Dermis microvascular lymphatic vessel endothelial cell (primary cell): ENCODE measurements around the gene NFATC3. TPM values are rescaled to one million over a fixed set of nuclear protein-coding genes. Genes with fewer than 3 reads are reported as not detected.

Experiments
- DNase-seq, 2 donors: peaks; one replicate each; pipeline versions ENCODE4 v3.0.0 to v3.0.0-alpha.2; 2010; ENCODE audit warnings: low read depth in 2 of 2
- total RNA-seq: library from RNA; depleted of rRNA; stranded (reverse); fragments of >200 nt; gene quantifications from 2 replicates; pipeline ENCODE4 v1.2.1, GENCODE V29; 2014

The NFATC3 gene
- total RNA-seq: 15.7 and 24.9 TPM in 2 replicates

DNA sequence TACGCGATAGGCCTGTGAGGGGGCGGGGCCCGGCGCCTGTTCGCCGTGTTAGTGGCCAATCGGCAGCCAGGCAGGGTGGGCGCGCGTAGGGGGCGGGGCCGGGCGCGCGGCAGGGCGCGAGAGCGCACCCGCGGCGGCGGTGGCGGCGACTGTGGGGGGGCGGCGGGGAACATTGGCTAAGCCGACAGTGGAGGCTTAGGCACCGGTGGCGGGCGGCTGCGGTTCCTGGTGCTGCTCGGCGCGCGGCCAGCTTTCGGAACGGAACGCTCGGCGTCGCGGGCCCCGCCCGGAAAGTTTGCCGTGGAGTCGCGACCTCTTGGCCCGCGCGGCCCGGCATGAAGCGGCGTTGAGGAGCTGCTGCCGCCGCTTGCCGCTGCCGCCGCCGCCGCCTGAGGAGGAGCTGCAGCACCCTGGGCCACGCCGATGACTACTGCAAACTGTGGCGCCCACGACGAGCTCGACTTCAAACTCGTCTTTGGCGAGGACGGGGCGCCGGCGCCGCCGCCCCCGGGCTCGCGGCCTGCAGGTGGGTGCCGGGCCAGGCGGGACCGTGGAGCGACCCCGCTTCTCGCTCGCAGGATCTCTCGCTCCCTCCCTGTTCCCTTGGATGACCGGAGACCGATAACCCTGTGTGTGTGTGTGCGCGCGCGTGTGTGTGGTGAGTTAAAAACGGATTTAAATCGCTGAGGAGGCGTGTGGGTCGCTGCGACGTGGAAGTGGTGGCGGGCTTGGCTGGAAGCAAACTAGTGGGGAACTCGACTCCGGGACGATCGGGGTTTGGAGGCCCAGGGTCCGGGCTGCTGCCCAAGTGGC, at the start of gene NFATC3:
TSS of gene NFATC3 (plus strand) at position 112 of the 813 bp plus-strand sequence. CDS start at position 424, 312 bp downstream.
- peak; percentile 86 to 97 for DNase-seq

DNA sequence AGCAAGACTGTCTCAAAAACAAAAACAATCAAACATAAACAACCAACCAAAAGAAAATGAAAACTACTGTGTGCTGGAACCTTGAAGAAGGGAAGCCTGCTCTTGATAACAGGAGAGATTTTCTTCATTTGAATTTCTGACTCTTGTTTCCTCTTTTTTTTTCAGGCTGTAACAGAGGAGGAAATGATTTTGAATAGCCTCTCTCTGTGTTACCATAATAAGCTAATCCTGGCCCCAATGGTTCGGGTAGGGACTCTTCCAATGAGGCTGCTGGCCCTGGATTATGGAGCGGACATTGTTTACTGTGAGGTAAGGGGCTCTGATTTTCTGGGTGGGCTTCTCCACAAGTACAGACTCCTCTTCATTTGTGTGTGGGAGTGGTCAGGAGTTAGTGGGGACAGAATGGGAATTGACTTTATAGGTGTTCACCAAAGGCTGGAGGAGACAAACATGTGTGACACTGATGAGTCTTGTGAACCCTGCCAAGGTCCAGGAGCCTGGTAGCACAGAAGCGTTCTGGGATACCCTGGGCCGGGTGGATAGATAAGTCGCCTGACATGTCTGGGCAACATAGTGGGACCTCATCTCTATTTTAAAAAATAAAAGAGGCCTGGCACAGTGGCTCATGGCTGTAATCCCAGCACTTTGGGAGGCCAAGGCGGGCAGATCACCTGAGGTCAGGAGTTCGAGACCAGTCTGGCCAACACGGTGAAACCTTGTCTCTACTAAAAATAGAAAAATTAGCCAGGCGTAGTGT, 47.2 kb upstream of the NFATC3 start:
- no peak for DNase-seq

DNA sequence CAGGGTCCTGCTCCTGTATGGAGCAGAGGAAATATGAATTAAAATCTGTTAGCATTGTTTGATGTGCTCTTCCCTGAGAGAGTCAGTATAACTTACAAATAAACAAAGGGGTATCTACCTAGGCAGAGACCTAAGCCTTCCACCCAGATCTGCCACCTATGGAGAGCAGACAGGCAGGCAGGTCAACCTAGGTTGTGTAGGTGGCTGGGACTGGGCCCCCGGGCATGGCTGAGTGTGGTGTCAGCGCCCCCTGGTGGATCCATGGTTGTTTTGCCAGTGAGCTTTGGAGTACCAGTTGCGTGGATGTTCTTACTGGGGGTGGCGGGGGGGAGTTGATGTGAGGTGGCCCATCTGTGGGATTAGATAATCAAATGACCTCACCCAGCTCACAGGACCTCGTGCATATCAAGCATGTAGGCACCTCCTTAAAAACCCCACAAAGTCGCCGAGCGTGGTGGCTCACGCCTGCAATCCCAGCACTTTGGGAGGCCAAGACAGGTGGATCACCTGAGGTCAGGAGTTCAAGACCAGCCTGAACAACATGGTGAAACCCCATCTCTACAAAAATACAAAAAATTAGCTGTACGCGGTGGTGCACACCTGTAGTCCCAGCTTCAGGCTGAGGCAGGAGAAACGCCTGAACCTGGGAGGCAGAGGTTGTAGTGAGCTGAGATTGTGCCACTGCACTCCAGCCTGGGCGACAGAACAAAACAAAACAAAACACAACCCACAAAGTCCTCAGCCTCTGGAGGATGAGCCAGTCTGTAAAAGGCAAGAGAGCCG, 44.5 kb upstream of the NFATC3 start:
- peak; percentile 70 to 81 for DNase-seq

DNA sequence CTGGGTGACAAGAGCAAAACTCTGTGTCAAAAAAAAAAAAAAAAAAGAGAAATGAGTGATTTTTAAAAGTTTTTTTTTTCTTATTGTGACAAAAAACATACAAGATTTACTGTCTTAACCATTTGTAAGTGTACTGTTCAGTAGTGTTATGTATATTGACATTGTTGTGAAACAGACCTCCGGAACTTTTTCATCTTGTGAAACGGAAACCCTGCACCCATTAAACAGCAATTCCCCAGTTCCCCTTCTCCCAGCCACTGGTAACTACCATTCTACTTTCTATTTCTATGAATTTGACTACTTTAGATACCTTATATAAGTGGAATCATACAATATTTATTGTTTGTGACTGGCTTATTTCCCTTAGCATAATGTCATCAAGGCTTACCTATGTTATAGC, 43.4 kb upstream of the NFATC3 start:
- DNase-seq: no peak

DNA sequence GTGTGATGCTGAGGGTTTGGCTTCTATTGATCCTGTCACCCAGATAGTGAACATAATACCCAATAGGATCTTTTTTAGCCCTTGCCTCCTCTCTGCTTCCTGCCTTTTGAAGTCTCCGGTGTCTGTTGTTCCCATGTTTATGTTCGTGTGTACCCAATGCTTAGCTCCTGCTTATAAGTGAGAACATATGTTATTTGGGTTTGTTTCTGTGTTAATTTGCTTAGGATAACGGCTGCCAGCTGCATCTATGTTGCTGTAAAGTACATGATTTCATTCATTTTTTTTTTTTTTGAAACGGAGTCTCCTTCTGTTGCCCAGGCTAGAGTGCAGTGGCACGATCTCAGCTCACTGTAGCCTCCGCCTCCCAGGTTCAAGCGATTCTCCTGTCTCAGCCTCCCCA, 39.1 kb upstream of the NFATC3 start:
- DNase-seq: no peak

DNA sequence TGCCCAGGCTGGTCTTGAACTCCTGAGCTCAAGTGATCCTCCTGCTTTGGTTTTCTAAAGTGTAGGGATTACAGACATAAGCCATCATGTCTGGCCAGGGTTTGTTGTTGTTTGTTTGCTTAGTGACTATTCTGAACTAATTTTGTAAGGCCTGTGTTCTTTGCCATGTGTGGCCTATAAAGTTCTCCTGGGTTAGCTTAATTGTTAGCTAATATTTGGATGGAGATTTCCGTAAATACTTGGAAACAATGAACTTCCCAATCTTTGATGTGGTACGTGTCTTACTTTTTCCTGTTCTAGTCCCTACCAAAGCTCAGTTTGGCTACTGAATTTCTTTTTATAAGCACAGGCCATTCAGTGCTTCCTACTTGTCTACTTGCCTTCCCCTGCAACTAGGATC, 37.2 kb upstream of the NFATC3 start:
- no peak for DNase-seq

DNA sequence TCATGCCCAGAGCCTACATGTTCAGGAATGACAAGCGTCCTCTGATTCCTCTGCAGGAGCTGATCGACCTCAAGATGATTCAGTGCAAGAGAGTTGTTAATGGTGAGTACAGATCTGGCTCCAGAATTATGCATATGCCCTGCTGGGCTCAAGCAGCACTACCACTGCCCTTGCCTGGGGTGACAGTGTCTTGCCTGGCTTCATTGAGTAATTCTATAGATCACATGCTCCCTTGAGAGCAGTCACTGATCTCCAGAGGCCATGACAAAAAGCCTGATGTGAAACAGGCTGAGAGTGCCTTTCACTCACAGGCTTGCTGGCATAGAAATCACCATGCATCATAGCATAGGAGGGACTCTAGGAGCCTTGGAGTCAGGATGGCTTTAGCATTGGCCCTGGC, 35.7 kb upstream of the NFATC3 start:
- no peak for DNase-seq

DNA sequence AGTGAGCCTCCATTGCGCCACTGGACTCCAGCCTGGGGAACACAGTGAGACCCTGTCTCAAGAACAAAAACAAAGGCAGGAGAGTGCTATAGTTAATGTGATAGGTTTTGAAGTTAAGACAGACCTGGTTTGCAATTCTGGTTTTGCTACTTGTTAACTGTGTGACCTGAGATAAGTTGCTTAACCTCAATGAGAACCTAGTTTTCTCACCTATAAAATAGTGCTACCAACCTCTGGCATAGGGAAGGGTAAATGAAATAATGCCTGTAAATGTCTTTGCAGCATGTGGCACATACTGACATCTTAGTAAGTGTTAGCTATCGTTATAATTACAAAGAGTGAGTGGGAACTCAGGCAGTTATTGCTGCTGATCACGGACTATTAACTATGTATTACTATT, 29.8 kb upstream of the NFATC3 start:
- DNase-seq: no peak

DNA sequence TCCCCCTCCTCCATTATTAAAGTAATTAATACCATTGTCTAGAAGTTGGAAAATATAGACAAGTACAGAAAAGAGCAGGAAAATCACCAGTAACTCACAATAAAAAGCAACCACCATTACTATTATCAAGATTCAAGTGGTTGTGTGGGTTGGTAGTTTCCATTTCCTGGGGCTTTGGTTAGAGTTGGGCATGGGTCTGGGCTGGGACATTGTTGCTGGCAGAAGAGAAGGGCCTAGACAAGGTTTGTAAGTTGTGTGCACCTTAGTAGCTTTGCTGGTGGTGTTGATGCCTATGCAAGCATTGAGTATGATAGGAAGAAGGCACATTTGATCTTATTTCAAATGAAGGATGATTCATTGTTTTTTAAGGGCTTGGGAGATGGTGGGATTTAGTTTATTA, 25.4 kb upstream of the NFATC3 start:
- DNase-seq: no peak

DNA sequence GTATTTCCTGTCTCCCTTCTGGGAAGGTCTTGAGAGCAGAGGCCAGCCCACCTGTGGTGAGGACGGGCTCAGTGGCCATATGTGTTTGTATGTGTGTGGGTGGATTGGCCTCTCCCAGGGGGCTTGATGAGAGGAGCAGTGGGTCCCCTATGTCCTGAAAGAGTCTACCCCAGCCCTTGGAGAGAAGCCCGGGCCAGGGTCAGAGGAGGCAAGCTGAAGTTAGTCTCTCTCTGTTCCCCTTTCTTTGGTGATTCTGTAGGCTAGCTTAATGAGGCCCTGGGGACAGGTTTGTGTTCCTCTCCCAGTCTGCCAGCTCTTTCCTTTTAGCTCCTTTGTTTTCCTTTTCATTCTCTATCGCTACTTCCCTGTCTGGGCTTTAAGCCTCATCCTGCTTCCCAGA, 23.8 kb upstream of the NFATC3 start:
- DNase-seq: no peak

DNA sequence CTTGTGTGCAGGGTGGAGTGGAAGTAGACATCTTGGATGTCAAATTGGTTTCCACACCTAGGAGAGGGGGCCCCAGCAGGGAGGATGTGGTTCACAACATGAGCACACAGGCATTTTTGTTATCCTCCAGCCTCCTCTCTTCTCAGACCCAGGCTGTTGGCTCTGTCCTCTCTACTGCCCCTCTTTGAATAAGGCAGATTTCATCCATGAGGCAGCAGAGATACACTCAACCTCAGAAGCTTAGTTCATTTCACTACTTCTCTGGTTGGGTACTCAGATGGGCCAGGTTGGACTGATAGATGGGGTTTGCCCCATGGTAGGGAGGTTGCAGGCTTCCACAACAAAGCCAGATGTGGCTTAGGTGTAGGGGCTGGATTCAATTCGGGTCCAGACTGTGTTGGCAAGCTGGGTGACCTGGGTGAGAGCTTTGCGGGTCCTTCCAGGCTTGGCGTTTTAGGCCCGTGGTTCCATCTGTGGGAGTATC, 22.2 kb upstream of the NFATC3 start:
- no peak for DNase-seq

DNA sequence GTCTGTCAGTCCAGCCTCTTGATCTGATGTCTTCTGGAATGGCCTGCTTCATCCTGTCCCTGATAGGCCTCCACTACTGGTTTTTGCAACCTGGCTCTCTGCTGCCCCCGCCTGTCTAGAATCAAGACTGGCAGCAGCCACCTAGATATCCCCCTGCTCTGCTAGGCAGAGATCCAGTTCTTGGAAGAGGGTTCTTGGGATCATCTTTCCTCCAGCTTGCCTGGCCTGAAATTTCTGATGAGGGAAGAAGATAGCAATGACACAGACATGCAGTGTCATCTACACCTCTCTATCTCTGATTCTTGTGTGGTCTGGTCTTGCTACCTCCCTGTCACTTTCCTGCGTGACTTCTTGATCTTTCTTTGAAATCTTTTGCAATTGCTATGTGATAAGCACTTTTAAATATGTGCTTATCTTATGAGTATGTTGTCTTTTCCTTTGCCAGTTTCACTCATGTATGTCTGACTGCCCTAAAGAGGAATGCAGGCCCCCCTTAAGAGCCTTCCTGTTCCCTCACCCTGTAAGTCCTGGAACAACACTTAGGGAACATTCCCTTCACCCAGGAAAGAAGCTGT, 20.3 kb upstream of the NFATC3 start:
- DNase-seq: peak in 1 of 2 donors; percentile 73

DNA sequence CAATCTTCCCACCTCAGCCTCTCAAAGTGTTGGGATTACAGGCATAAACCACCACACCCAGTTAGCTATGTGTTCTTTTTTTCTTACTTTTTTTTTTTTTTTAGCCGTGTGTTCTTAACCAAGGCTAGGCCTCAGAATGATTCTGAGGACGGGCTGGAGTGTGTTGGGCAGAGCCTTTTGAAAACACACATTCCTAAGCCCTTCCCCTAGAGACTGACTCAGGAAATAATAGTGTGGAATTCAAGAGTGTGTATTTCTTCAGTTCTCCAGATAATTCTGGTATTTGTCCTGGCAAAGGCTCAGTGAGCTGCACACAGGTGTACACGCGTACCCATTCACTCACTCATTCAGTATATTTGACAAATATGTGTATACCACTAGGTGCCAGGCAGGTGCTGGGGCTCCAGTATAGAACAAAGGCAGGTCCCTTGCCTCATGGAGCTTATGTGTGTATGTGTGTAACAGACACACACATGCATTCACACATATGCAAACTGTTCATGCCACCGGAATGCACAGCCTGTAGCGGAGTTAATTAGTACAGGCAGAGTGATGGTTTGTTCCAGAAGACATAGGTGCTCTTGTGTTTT, 19.4 kb upstream of the NFATC3 start:
- DNase-seq: peak in 1 of 2 donors; percentile 50

DNA sequence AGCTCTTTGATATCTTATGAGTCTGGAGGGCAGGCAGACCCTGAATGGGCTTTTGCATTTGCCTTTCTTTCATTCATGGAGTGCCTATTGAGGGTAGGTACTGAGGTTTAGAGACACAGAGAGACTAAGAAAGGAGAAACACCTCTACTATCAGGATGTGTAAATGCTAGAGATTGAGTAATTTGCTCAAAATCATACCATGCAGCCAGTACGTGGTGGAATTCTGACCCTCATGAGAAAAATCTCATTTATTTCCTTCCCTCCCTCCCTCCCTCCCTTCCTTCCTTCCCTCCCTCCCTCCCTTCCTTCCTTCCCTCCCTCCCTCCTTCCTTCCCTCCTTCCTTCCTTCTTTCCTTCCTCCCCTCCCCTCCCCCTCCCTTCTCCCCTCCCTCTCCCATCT, 18.4 kb upstream of the NFATC3 start:
- DNase-seq: no peak

DNA sequence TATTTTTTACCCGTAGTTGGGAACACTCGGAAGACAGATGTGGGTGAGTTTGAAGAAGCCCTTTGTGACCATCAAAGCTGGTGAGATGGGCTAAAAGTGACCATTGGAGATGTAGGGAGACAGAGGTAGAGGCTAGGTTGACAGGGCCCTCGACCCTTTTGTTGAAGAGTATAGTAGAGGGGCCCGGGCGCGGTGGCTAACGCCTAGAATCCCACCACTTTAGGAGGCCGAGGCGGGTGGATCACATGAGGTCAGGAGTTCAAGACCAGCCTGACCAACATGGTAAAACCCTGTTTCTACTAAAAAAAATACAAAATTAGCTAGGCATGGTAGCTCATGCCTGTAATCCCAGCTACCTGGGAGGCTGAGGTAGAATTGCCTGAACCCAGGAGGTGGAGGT, 16.2 kb upstream of the NFATC3 start:
- no peak for DNase-seq

DNA sequence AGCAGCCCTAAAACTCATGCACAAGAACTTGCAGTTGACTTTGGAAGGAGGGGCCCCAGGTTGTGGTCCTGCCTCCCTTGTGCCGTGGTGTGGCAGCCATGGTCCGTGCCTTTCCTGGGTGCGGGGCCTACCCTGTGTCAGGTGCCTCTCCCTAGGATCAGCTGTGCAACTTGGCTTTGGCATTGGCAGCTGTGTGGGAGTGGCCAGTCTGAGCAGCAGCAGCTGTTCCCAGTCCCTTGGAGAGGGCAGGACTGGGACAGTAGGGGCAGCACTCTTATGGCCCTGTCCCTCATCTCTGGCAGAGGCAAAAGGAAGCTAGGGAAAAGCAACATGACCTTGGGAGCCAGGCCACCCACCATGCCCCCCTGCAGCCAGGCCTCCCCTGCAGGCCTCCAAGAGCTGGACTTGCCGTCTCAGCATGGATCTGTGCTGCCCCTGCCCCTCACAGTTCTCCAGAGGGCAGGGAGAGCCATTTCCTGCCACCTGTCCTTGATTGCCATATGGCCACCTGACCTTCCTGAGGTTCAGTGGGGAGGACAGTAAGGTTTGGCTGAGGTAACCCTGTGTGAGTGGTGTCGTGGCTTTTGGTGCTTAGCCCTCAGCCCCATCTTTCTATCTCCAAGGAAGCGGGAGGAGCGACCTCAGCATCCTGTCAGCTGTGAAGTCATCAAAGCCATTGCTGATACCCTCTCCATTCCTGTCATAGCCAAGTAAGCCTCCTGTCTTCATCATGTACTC, 15.5 kb upstream of the NFATC3 start:
- no peak for DNase-seq

DNA sequence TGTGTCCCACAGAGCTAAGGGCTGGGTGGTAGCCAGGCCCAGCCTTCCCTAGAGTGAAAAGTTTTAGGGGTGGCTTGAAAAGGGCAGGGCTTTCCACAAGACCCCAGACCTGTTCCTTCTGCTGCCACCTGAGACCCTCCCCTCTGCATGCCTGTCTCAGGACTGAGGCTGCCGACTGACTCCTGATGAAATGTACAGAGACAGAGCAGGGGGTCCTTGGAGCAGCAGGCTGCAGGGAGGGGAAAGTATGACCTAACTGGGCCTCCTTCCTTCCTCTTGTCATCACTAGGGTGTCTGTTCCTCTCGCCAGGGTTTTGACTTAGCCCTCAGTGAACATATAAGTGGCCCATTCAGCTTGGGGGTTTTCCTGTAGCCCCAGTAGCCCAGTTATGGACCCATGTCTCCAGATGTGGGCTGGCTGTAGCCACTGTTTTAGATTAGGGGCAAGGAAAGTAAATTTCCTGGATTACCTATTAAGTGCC, 14.9 kb upstream of the NFATC3 start:
- DNase-seq: no peak

DNA sequence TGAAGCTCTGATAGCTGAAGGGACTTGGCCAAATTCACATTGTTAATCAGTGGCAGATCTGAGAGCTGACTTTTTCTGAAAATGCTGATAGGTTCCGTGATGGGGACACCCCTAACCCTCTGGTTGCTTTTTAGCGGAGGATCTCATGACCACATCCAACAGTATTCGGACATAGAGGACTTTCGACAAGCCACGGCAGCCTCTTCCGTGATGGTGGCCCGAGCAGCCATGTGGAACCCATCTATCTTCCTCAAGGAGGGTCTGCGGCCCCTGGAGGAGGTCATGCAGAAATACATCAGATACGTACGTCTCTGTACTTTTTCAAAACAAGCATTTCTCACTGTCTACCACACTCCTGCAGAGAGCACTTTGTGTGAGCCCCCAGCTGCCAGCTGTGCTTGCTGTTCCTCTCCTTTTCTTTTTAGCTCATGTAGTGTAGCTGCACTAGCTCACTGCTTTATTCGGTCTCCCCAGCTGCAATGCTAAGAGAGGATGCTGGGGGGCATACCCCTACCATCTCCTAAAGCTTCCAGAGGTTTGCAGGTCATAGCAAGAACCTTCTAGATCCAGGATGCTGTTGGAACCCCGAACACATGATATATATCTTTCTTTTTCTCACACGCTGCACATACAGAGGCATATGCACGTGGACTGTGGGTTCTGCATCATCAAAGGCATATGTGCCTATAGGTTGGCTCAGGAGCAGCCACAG, 14.2 kb upstream of the NFATC3 start:
- DNase-seq: no peak

DNA sequence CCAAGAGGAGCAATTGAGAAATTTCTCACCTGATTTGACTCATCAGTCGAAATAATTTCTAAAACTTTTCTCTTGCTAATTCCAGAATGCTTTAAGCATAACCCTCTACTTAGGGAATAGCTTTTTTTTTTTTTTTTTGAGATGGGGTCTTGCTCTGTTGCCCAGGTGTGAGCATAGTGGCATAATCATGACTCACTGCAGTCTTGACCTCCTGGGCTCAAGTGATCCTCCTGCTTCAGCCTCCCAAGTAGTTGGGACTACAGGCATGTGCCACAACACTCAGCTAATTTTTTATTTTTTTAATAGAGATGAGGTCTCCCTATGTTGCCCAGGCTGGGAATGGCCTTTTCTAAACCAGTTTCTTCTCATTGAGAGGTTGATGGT, 13.7 kb upstream of the NFATC3 start:
- no peak for DNase-seq
